PC-9 (cell line): ENCODE measurements around the gene CCDC85B.

Source experiments
- CTCF ChIP-seq: fragments of 200-600 bp; sonication (generic); conservative IDR thresholded peaks from 2 replicates; pipeline ENCODE4 v1.6.1; 2017; ENCODE audit warnings: mixed run types, antibody characterized with exemption, mild to moderate bottlenecking, moderate library complexity
- EZH2 ChIP-seq: fragments of 200-600 bp; sonication (generic); IDR thresholded peaks from 2 replicates; pipeline ENCODE4 v1.8.0; 2017; ENCODE audit warnings: antibody characterized with exemption, low read depth

GRCh38 chr11:65861533-65862183, 28.8 kb upstream of the CCDC85B start:
- TF ChIP-seq EZH2 (no peak), CTCF (no peak)
